ENCODE measurements around the gene GSG1L. TPM values are rescaled to one million over a fixed set of nuclear protein-coding genes. Genes with fewer than 3 reads are reported as not detected.

The GSG1L gene
- total RNA-seq, 3 donors from 2014 or later, result not detected

DNA sequence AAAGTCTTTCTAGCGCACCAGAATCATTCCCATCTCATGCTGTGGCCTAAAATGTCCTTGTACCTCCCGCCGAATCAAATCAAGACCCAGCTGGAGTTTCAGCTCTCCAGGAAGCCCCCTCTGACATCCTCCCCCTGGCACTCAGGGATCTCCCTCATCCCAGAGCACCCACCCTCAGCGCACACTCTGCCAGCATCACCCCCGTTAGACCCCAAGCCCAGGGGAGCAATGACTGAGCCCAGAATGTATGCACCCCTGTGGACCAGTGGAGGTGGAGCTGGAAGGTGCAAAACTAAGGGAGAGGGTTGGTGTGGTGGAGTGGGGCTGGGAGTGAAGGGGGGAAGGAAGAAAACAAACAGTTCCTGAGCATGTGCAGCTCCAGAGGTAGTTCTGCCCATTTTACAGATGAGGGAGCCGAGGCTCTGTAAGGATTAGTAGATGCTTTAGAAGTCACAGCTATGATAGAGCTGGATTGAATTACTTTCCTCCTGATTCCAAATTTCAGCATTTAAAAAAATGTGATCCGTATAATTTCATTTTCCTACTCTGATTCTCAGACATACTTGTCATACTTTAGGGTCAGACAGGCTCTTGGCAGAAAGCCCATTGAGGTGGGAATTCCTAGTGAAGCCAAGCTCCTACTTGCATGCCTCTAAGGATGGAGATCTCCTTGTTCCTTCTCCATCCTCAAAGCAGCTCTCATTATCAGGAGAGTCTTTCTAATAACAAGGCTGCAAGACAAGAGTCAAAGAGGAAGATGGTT is 270.8 kb downstream of the GSG1L start:
- TF ChIP-seq POLR2AphosphoS5 (IDR thresholded peaks at IDR 0.05), result no peak
- TF ChIP-seq POLR2A (IDR thresholded peaks at IDR 0.05), result no peak
- TF ChIP-seq, protein P1, sequence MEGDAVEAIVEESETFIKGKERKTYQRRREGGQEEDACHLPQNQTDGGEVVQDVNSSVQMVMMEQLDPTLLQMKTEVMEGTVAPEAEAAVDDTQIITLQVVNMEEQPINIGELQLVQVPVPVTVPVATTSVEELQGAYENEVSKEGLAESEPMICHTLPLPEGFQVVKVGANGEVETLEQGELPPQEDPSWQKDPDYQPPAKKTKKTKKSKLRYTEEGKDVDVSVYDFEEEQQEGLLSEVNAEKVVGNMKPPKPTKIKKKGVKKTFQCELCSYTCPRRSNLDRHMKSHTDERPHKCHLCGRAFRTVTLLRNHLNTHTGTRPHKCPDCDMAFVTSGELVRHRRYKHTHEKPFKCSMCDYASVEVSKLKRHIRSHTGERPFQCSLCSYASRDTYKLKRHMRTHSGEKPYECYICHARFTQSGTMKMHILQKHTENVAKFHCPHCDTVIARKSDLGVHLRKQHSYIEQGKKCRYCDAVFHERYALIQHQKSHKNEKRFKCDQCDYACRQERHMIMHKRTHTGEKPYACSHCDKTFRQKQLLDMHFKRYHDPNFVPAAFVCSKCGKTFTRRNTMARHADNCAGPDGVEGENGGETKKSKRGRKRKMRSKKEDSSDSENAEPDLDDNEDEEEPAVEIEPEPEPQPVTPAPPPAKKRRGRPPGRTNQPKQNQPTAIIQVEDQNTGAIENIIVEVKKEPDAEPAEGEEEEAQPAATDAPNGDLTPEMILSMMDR (IDR thresholded peaks at IDR 0.05), result no peak
- Histone ChIP-seq H3K27ac (peak overlapping the region in 1 of 2 donors; percentile 19), H3K9me3 (no peaks in the 10 kb centered on the region), H3K4me1 (no peaks in the 10 kb centered on the region), H3K27me3 (no peaks in the 10 kb centered on the region), H3K36me3 (no peaks in the 10 kb centered on the region), H3K4me3 (no peak overlapping the region)
- intact Hi-C loops (cut with DNase I; ENCODE audit: low total_unique reads), result no loop called here
- peak in 1 of 2 donors; percentile 53 for DNase-seq (ENCODE audit: low spot score in 2 of 2)

DNA sequence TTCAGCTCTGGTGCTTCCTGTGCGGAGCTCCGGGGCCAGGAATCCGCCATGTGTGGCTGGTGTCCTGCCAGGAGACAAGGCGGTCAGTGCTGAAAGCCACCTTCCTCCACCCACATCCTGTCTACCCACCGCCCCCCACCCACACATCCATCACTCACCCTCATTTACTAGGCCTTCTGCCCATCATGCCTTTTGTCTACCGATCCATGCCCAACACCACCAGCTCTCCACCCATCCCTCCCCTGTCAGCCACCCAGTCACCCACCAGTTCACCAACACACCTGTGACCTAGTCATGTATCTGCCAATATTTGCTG is 272.2 kb downstream of the GSG1L start:
- Histone ChIP-seq H3K4me3 (no peak overlapping the region), H3K9me3 (no peaks in the 10 kb centered on the region), H3K27ac (no peak overlapping the region), H3K4me1 (no peaks in the 10 kb centered on the region), H3K36me3 (no peaks in the 10 kb centered on the region), H3K27me3 (no peaks in the 10 kb centered on the region)
- intact Hi-C loops (cut with DNase I; ENCODE audit: low total_unique reads), result no loop called here
- DNase-seq (ENCODE audit: low spot score in 2 of 2), result no peak
- TF ChIP-seq, protein P1 (IDR thresholded peaks at IDR 0.05), result no peak
- no peak for TF ChIP-seq POLR2AphosphoS5 (IDR thresholded peaks at IDR 0.05)
- TF ChIP-seq POLR2A (IDR thresholded peaks at IDR 0.05), result no peak

DNA sequence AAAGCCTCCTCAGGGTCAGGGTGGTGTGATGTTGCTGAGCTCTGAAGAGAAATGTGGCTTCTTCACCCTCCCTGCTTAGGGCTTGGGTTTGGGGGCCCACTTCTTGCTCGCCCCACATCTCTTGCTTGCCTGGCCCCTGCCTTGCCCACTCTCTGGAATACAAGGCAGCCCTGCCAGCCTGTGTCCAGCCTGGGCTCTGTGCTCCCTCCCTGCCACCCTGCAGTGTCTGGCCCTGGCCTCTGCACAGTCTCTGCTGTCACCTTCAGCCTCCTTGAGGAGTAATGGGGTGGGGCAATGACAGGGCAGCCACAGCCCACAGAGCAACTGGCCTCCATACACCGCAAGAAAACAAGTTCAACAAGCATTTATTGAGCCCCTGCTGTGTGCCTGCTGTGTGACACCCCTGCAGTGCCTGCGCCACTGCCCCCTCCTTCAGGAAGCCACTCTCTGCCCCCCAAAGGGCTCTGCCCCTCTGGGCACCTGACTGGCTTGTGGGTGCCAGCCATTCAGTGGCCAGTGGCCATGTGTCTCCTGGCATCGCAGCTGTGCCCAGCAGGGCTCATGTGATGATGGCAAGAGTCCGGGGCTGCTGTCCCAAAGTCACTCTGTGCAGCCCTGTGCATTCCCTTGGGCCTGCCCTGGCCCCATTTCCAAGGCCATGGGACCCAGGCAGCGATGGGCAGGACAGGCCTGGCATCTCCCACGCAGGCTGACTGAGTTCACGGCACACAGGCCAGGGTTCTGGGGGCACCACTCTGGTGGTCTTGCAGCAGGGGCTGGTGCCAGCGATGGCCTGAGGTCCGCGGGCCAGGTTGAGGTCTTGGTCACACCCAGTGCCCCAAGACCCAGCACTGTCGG is 272.7 kb downstream of the GSG1L start:
- H3K36me3 ChIP-seq, result no peaks in the 10 kb centered on the region
- no peaks in the 10 kb centered on the region for H3K4me1 ChIP-seq
- no peak for DNase-seq (ENCODE audit: low spot score in 2 of 2)
- no peak overlapping the region for H3K27ac ChIP-seq
- intact Hi-C loops (cut with DNase I; ENCODE audit: low total_unique reads), result no loop called here
- H3K9me3 ChIP-seq, result no peaks in the 10 kb centered on the region
- no peak overlapping the region for H3K4me3 ChIP-seq
- no peaks in the 10 kb centered on the region for H3K27me3 ChIP-seq
- no peak for TF ChIP-seq POLR2AphosphoS5 (IDR thresholded peaks at IDR 0.05)
- TF ChIP-seq, protein P1 (IDR thresholded peaks at IDR 0.05), result no peak
- no peak for TF ChIP-seq POLR2A (IDR thresholded peaks at IDR 0.05)

DNA sequence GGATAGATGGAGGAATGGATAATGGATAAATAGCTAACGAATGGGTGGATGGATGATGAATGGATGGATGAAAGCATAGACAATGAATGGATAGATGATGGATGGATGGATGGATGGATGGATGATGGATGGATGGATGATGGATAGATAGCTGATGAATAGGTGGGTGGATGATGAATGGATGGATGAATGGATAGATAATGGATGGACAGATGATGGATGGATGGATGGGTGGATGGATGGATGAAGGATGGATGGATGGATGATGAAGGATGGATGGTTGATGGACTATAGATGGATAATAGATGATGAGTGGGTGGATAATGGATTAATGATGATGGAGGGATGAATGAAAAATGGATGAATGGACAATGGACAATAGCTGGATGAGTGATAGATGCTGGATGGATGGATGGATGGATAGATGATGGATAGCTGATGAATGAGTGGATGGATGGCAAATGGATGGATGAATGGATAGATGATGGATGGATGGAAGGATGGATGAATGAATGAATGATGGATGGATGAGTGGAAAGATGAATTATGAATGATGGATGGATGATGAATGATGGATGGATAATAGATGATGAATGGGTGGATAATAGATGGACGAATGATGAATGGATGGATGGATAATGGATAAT is 273.8 kb downstream of the GSG1L start:
- H3K36me3 ChIP-seq, result no peaks in the 10 kb centered on the region
- H3K4me1 ChIP-seq, result no peaks in the 10 kb centered on the region
- DNase-seq (ENCODE audit: low spot score in 2 of 2), result no peak
- TF ChIP-seq, protein P1 (IDR thresholded peaks at IDR 0.05), result no peak
- TF ChIP-seq POLR2A (IDR thresholded peaks at IDR 0.05) (no peak), POLR2AphosphoS5 (IDR thresholded peaks at IDR 0.05) (no peak)
- no peak overlapping the region for H3K27ac ChIP-seq
- no peak overlapping the region for H3K4me3 ChIP-seq
- H3K27me3 ChIP-seq, result no peaks in the 10 kb centered on the region
- intact Hi-C loops (cut with DNase I; ENCODE audit: low total_unique reads), result loop anchor here (10.0 kb wide), 1 partner anchor 105 kb away; no protein-coding TSS in a partner anchor
- H3K9me3 ChIP-seq, result no peaks in the 10 kb centered on the region
